IMR-90 (cell line): ENCODE data around the gene OPA3. TPM values are rescaled to one million over a fixed set of nuclear protein-coding genes. Genes with fewer than 3 reads are reported as not detected.
A peak's percentile ranks its signal among the peaks of the same experiment; 100 is the strongest.

Experiments used
- ATAC-seq: fragments of 200-7000 bp; cut with Tn5 transposase; 2 replicates; pipeline ENCODE4 v1.9.1; 2020; ENCODE audit warnings: low read depth, mild to moderate bottlenecking, moderate library complexity
- BruUV-seq: library from RNA; stranded (reverse); fragments of 400-500 nt; replicated peaks from 2 replicates; lab custom pipeline; 2021; lab: Mats Ljungman, UMichigan
- CTCF ChIA-PET: fragments of 300-600 bp; formaldehyde crosslinking; extraction: SDS; loops from one replicate; lab custom pipeline; 2021; ENCODE audit warnings: antibody characterized with exemption; lab: Yijun Ruan, JAX
- POLR2A ChIA-PET: fragments of 300-600 bp; sonication (Branson Sonifier 250); formaldehyde crosslinking; loops from one replicate; lab custom pipeline; 2022; ENCODE audit warnings: antibody characterized with exemption; ENCODE audit not compliant: unreplicated experiment; lab: Charles Lee
- DNase-seq: peaks from one replicate; pipeline ENCODE4 v3.0.0; 2013
- H2AFZ ChIP-seq: replicated peaks from 2 replicates; pipeline ENCODE3; 2013; ENCODE audit warnings: low read length, mild to moderate bottlenecking; ENCODE audit not compliant: poor library complexity
- H2AK5ac ChIP-seq: 2 replicates; pipeline ENCODE4 v1.6.1; 2013; ENCODE audit warnings: low read depth, low read length, inconsistent platforms
- H2AK9ac ChIP-seq: replicated peaks from 2 replicates; pipeline ENCODE3; 2013; ENCODE audit warnings: mild to moderate bottlenecking, low read depth, low read length, moderate library complexity; ENCODE audit not compliant: poor library complexity
- H2BK120ac ChIP-seq: 2 replicates; pipeline ENCODE4 v1.6.1; 2013; ENCODE audit warnings: low read depth, low read length, inconsistent platforms
- H2BK15ac ChIP-seq: 3 replicates; pipeline ENCODE4 v1.6.1; 2013; ENCODE audit warnings: low read depth, low read length, inconsistent platforms
- H2BK20ac ChIP-seq: 2 replicates; pipeline ENCODE4 v1.6.1; 2013; ENCODE audit warnings: low read depth, mild to moderate bottlenecking, inconsistent platforms, low read length, moderate library complexity
- H2BK5ac ChIP-seq: 2 replicates; pipeline ENCODE4 v1.6.1; 2013; ENCODE audit warnings: mild to moderate bottlenecking, low read depth, low read length, inconsistent platforms; ENCODE audit not compliant: poor library complexity, severe bottlenecking
- H3K14ac ChIP-seq: replicated peaks from 2 replicates; pipeline ENCODE4 v1.6.1; 2013; ENCODE audit warnings: low read depth, low read length, inconsistent platforms
- H3K18ac ChIP-seq: 2 replicates; pipeline ENCODE4 v1.6.1; 2013; ENCODE audit warnings: low read depth, low read length, control low read depth
- H3K23ac ChIP-seq: 2 replicates; pipeline ENCODE4 v1.6.1; 2013; ENCODE audit warnings: low read depth, low read length, inconsistent platforms
- H3K27ac ChIP-seq: 2 replicates; pipeline ENCODE4 v1.5.1; 2013; ENCODE audit warnings: mild to moderate bottlenecking, control low read depth, low read length; ENCODE audit not compliant: insufficient read depth
- H3K27me3 ChIP-seq: 2 replicates; pipeline ENCODE4 v1.6.1; 2013; ENCODE audit warnings: low read length; ENCODE audit not compliant: control insufficient read depth, insufficient read depth
- H3K36me3 ChIP-seq: 2 replicates; pipeline ENCODE4 v1.6.1; 2013; ENCODE audit warnings: low read length, mixed read lengths; ENCODE audit not compliant: control insufficient read depth, insufficient read depth
- H3K4ac ChIP-seq: 2 replicates; pipeline ENCODE4 v1.6.1; 2013; ENCODE audit warnings: low read depth, low read length, inconsistent platforms
- H3K4me1 ChIP-seq: 2 replicates; pipeline ENCODE4 v1.6.1; 2013; ENCODE audit warnings: low read length, mixed read lengths; ENCODE audit not compliant: control insufficient read depth, insufficient read depth
- H3K4me2 ChIP-seq: 2 replicates; pipeline ENCODE4 v1.6.1; 2013; ENCODE audit warnings: low read depth, mild to moderate bottlenecking, control low read depth, low read length, moderate library complexity
- H3K4me3 ChIP-seq: 2 replicates; pipeline ENCODE4 v1.5.1; 2013; ENCODE audit warnings: low read depth, mild to moderate bottlenecking, control low read depth, low read length, moderate library complexity; ENCODE audit not compliant: insufficient read depth
- H3K56ac ChIP-seq: 2 replicates; pipeline ENCODE4 v1.6.1; 2013; ENCODE audit warnings: low read length, inconsistent platforms; ENCODE audit not compliant: insufficient read depth; ENCODE audit errors: extremely low read depth
- H3K79me1 ChIP-seq, 2 experiments: 2 replicates each; pipeline ENCODE4 v1.6.1; 2013; ENCODE audit warnings: low read length in 2 of 2, inconsistent platforms in 1 of 2, low read depth in 1 of 2
- H3K9ac ChIP-seq: 2 replicates; pipeline ENCODE4 v1.6.1; 2013; ENCODE audit warnings: low read depth, low read length, control low read depth
- H3K9me1 ChIP-seq: 2 replicates; pipeline ENCODE4 v1.6.1; 2013; ENCODE audit warnings: low read length, inconsistent platforms; ENCODE audit not compliant: insufficient read depth
- H3K9me3 ChIP-seq: 2 replicates; pipeline ENCODE4 v1.6.1; 2013; ENCODE audit warnings: low read length; ENCODE audit not compliant: control insufficient read depth, insufficient read depth
- H4K20me1 ChIP-seq: 2 replicates; pipeline ENCODE4 v1.6.1; 2013; ENCODE audit warnings: low read length, inconsistent platforms; ENCODE audit not compliant: insufficient read depth
- H4K5ac ChIP-seq: 2 replicates; pipeline ENCODE4 v1.6.1; 2013; ENCODE audit warnings: mild to moderate bottlenecking, low read depth, low read length, control low read depth
- H4K8ac ChIP-seq, 2 experiments: 2 replicates each; pipeline ENCODE4 v1.6.1; 2013; ENCODE audit warnings: low read depth in 2 of 2, low read length in 2 of 2, control low read depth in 1 of 2, inconsistent platforms in 1 of 2
- H4K91ac ChIP-seq: 2 replicates; pipeline ENCODE4 v1.6.1; 2013; ENCODE audit warnings: low read depth, low read length, inconsistent platforms; ENCODE audit not compliant: insufficient read depth
- CTCF ChIP-seq: conservative IDR thresholded peaks from 2 replicates; pipeline ENCODE4 v1.5.1; 2012; ENCODE audit warnings: mild to moderate bottlenecking, low read depth, low read length, improper control_type of control experiment
- MAFK ChIP-seq: IDR thresholded peaks from 2 replicates; pipeline ENCODE4 v1.6.1; 2012; ENCODE audit warnings: low read depth, low read length, improper control_type of control experiment
- MAZ ChIP-seq: IDR thresholded peaks from 2 replicates; pipeline ENCODE4 v1.6.1; 2012; ENCODE audit warnings: low read depth, mild to moderate bottlenecking, low read length, improper control_type of control experiment, moderate library complexity, borderline replicate concordance
- RFX5 ChIP-seq: IDR thresholded peaks from 2 replicates; pipeline ENCODE4 v1.8.0; 2012; ENCODE audit warnings: low read depth, mild to moderate bottlenecking, low read length, moderate library complexity
- WGBS, 2 experiments: methylation state at CpG; one replicate each; pipeline versions ENCODE4 v1.1.5 to v1.1.7; 2013; ENCODE audit warnings: missing lambda C conversion rate in 2 of 2; ENCODE audit not compliant: insufficient read length in 1 of 2; ENCODE audit errors: extremely low coverage in 2 of 2; 5-methylcytosine and 5-hydroxymethylcytosine counted together
- dilution Hi-C: fragments of 300-500 bp; cut with HindIII; formaldehyde crosslinking; loops from one replicate; pipeline ENCODE4 v1.14.3; 2018; ENCODE audit warnings: low sequenced_read_pairs; ENCODE audit not compliant: unreplicated experiment
- in situ Hi-C: fragments of 300-500 bp; cut with MboI; formaldehyde crosslinking; loops from 3 replicates; pipeline ENCODE4 v1.14.3; 2019; ENCODE audit warnings: low sequenced_read_pairs, inconsistent platforms, mixed read lengths
- intact Hi-C: fragments of 100-400 bp; cut with micrococcal nuclease; formaldehyde crosslinking; loops from 2 replicates; pipeline ENCODE4 v1.10.0; 2022
- polyA plus RNA-seq, 3 experiments: library from polyadenylated mRNA; depleted of rRNA; stranded (reverse); fragments of >200 nt; gene quantifications; 2 replicates each; pipeline ENCODE4 v1.2.3, GENCODE V29; 2012; ENCODE audit warnings: low replicate concordance in 1 of 3
- total RNA-seq: library from RNA; depleted of rRNA; stranded (reverse); fragments of >200 nt; gene quantifications from 2 replicates; pipeline ENCODE4 v1.2.3, GENCODE V29; 2012

Gene OPA3
- total and polyA plus RNA-seq, 2 of the 4 experiments (the other 2 are of a cell fraction) = 5.2 to 9.6 TPM

- ATAC-seq (0 out of 2 replicates have a peak, but pooled peaks have one; percentile 3), DNase-seq (peak; percentile 17)
- dilution Hi-C loops (no loop called here), in situ Hi-C loops (no loop called here), intact Hi-C loops (no loop called here)
- Histone ChIP-seq H3K4ac (peak within 1 kb of the TSS; percentile 77), H3K9me1 (peaks cover 9% of the 10 kb centered on the region), H3K4me1 (no peaks in the 10 kb centered on the region), H2AK9ac (peak within 1 kb of the TSS; percentile 96), H3K18ac (no peak within 1 kb of the TSS), H2AK5ac (peak within 1 kb of the TSS; percentile 3; the same call in 1 of the 2 replicates), H3K14ac (no peak within 1 kb of the TSS; the same call in 1 of the 2 replicates), H3K4me3 (peak within 1 kb of the TSS; percentile 29), H3K27me3 (peaks cover 6% of the 10 kb centered on the region; the same call in 1 of the 2 replicates), H3K9ac (peak within 1 kb of the TSS; percentile 37), H3K4me2 (peak within 1 kb of the TSS; percentile 64), H4K5ac (peak within 1 kb of the TSS; percentile 3), H2BK15ac (0 out of 3 replicates have a peak within 1 kb of the TSS, but pooled peaks have one; percentile 81), H4K20me1 (no peaks in the 10 kb centered on the region), H3K79me1 (peaks cover 0 to 3% of the 10 kb centered on the region in 2 experiments; a peak in 1 of 4 replicates), H2BK5ac (no peak within 1 kb of the TSS), H3K36me3 (no peaks in the 10 kb centered on the region), H3K9me3 (no peaks in the 10 kb centered on the region), H3K23ac (0 out of 2 replicates have a peak within 1 kb of the TSS, but pooled peaks have one; percentile 31), H3K56ac (no peak within 1 kb of the TSS), H2AFZ (peak within 1 kb of the TSS; percentile 95), H2BK20ac (no peak within 1 kb of the TSS), H4K91ac (no peak within 1 kb of the TSS), H4K8ac (peak within 1 kb of the TSS; percentile 79 to 94; a peak in 3 of 4 replicates), H2BK120ac (no peak within 1 kb of the TSS), H3K27ac (no peak within 1 kb of the TSS; the same call in 1 of the 2 replicates)
- BruUV-seq = no TSS peak
- POLR2A ChIA-PET = no interaction called here
- 6% methylated on average over 36 of the region's 89 CpGs; no CpG with 5 or more reads in 1 of the 2 experiments for WGBS, 2 experiments
- peak; percentile 3; the same call in 1 of the 2 replicates for TF ChIP-seq CTCF
- TF ChIP-seq MAZ = no peak
- TF ChIP-seq RFX5 = no peak
- TF ChIP-seq MAFK = no peak
- CTCF ChIA-PET = interaction anchor here (1.1 kb wide), 1 partner anchor 13 kb away, joined by 3 read pairs; no protein-coding TSS in a partner anchor
Measured at GRCh38 chr19:45498411-45499195, 86.0 kb downstream of the OPA3 start, which contains the start of gene PPM1N. PPM1N (plus strand) TSS chr19:45498443; CDS start chr19:45498473, 30 bp downstream.
